ENCODE results near the gene ITCH. TPM values are rescaled to one million over a fixed set of nuclear protein-coding genes. Genes with fewer than 3 reads are reported as not detected.

ITCH gene
- total RNA-seq, 1 experiment from 2014 or later: 78.8 TPM

DNA sequence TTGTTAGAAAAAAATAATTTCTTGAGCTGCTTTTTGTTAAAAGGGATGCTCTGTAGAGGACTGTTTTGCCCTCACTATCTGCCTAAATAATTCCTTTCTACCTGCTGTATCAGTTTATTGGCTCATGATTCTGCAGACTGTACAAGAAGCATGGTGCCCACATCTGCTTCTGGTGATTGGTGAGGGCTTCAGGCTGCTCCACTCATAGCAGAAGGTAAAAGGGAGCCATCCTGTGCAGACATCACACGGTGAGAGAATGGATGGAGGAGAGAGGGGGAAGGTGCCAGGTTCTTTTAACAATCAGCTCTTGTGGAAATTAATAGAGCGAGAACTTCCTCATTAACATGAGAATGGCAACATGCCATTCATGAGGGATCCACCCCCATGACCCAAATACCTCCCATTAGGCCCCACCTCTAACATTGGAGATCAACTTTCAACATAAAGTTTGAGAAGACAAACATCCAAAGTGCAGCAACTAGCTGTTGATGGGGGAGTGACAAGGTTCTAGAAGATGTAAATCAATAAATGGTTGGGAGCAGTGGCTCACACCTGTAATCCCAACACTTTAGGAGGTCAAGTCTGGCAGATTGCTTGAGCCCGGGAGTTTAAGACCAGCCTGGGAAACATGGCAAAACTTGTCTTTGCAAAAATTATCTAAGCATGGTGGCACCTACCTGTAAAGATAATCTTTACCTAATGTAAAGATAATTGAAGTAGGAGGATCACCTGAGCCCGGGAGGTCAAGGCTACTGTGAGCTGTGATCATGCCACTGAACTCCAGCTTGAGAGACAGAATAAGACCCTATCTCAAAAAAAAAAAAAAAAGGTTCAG lies 44.2 kb upstream of the ITCH start (continued):
- TF ChIP-seq, protein P1, sequence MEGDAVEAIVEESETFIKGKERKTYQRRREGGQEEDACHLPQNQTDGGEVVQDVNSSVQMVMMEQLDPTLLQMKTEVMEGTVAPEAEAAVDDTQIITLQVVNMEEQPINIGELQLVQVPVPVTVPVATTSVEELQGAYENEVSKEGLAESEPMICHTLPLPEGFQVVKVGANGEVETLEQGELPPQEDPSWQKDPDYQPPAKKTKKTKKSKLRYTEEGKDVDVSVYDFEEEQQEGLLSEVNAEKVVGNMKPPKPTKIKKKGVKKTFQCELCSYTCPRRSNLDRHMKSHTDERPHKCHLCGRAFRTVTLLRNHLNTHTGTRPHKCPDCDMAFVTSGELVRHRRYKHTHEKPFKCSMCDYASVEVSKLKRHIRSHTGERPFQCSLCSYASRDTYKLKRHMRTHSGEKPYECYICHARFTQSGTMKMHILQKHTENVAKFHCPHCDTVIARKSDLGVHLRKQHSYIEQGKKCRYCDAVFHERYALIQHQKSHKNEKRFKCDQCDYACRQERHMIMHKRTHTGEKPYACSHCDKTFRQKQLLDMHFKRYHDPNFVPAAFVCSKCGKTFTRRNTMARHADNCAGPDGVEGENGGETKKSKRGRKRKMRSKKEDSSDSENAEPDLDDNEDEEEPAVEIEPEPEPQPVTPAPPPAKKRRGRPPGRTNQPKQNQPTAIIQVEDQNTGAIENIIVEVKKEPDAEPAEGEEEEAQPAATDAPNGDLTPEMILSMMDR (IDR thresholded peaks at IDR 0.05 in 2 of 3, conservative IDR thresholded peaks at IDR 0.05 in 1 of 3; ENCODE audit: borderline replicate concordance in 1 of 3, insufficient read depth in 1 of 3, low read depth in 2 of 3, low read length in 2 of 3): no peak
- TF ChIP-seq EGR1 (IDR thresholded peaks at IDR 0.05; ENCODE audit: low read depth) (no peak), ELF1 (IDR thresholded peaks at IDR 0.05; ENCODE audit: borderline replicate concordance, low read depth) (no peak)

DNA sequence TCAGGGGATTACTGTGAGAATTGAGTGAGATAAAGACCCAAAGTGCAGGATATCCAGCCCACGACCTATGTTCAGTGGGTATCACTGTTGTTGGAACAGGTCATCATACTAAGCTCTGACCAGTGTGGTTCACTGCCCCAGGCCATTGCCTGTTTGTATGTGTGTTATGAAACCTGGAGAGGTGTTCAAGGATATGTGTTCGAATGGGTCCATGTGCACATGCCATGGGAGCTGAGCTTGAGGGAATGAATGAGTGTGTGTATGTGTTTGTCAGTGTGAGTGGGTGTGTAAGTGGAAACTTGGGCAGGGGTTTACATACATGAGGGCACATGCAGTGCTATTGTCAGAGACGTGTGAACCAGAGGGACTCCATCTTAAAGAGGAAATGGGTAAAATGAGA lies 42.2 kb upstream of the ITCH start:
- DNase-seq (ENCODE audit: low read depth, low spot score): no peak
- no peaks in the 10 kb centered on the region for H3K9me2 ChIP-seq (ENCODE audit: insufficient read depth)
- no peaks in the 10 kb centered on the region for H3K27me3 ChIP-seq (ENCODE audit: insufficient read depth, low read length)
- TF ChIP-seq ELF1 (IDR thresholded peaks at IDR 0.05; ENCODE audit: borderline replicate concordance, low read depth): no peak
- no peak for TF ChIP-seq ZNF274 (IDR thresholded peaks at IDR 0.05; ENCODE audit: low read depth, low read length)
- TF ChIP-seq, protein P2, sequence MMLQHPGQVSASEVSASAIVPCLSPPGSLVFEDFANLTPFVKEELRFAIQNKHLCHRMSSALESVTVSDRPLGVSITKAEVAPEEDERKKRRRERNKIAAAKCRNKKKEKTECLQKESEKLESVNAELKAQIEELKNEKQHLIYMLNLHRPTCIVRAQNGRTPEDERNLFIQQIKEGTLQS (IDR thresholded peaks at IDR 0.05): no peak
- no peak for TF ChIP-seq RAD21 (IDR thresholded peaks at IDR 0.05; ENCODE audit: low read depth)
- TF ChIP-seq EGR1 (IDR thresholded peaks at IDR 0.05; ENCODE audit: low read depth): no peak
- no peak for TF ChIP-seq ZFX (IDR thresholded peaks at IDR 0.05)
- TF ChIP-seq CBX3 (IDR thresholded peaks at IDR 0.05; ENCODE audit: low read depth): no peak
- no peak for TF ChIP-seq TCF7L2 (IDR thresholded peaks at IDR 0.05; ENCODE audit: borderline replicate concordance, extremely low read depth, insufficient read depth, insufficient read length)
- no peak for TF ChIP-seq EZH2phosphoT487 (IDR thresholded peaks at IDR 0.05; ENCODE audit: borderline replicate concordance)
- no peak for TF ChIP-seq SIN3A (IDR thresholded peaks at IDR 0.05; ENCODE audit: low read depth)
- no peak for ATAC-seq
- no peak overlapping the region for H3K27ac ChIP-seq (ENCODE audit: low read depth, low read length)
- H3K4me3 ChIP-seq (replicated peaks in 1 of 2; ENCODE audit: low read depth in 1 of 2, low read length in 2 of 2): no peak overlapping the region
- ChIA-PET POLR2A (no interaction called here), RAD21 (ENCODE audit: low non-redundant PET in 1 of 2, low total read pairs in 2 of 2, uncharacterized antibody in 2 of 2, unreplicated experiment in 2 of 2) (no interaction called here), CTCF (no interaction called here)
- no peaks in the 10 kb centered on the region for H3K79me2 ChIP-seq (ENCODE audit: insufficient read depth, low read length)
- no TSS peak for BruUV-seq (replicated peaks)
- intact Hi-C loops (cut with micrococcal nuclease): no loop called here
- H3K9ac ChIP-seq (ENCODE audit: low read length): no peak overlapping the region
- H3K9me3 ChIP-seq (ENCODE audit: control insufficient read depth in 1 of 2, insufficient read depth in 1 of 2, low read depth in 1 of 2, low read length in 2 of 2): no peaks in the 10 kb centered on the region
- H2AFZ ChIP-seq (ENCODE audit: low read depth, low read length, poor library complexity, severe bottlenecking): no peak overlapping the region
- no peak overlapping the region for H3K4me2 ChIP-seq (ENCODE audit: low read length)
- peaks cover 9 to 31% of the 10 kb centered on the region in 2 experiments for H3K4me1 ChIP-seq (ENCODE audit: control insufficient read depth in 1 of 2, insufficient read depth in 2 of 2, low read length in 2 of 2)
- no peaks in the 10 kb centered on the region for H3K36me3 ChIP-seq (ENCODE audit: control insufficient read depth in 1 of 2, insufficient read depth in 2 of 2, low read length in 2 of 2)
- no peaks in the 10 kb centered on the region for H4K20me1 ChIP-seq (ENCODE audit: insufficient read depth)
